ENCODE measurements around the gene SPCS3.
A peak's percentile ranks its signal among the peaks of the same experiment; 100 is the strongest.

DNA sequence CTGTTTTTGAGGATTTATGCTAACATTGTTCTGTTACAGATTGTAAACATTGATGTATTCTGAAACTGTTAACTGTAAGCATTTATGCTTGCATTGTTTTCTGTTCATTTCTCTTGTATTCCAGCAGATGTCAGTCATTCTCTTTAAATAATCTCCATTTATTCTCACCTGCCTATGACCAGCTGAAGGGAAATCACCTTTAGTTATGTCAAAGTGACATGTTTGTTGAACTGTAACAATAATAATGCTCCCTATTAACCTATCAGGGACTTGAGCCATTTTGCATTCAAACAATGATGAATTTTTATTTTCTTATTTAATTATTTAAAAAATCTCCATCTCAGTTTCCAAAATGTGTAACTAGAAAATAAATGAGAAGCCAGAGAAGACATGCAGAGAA is 58.0 kb downstream of the SPCS3 start:
- TF ChIP-seq, protein P1, sequence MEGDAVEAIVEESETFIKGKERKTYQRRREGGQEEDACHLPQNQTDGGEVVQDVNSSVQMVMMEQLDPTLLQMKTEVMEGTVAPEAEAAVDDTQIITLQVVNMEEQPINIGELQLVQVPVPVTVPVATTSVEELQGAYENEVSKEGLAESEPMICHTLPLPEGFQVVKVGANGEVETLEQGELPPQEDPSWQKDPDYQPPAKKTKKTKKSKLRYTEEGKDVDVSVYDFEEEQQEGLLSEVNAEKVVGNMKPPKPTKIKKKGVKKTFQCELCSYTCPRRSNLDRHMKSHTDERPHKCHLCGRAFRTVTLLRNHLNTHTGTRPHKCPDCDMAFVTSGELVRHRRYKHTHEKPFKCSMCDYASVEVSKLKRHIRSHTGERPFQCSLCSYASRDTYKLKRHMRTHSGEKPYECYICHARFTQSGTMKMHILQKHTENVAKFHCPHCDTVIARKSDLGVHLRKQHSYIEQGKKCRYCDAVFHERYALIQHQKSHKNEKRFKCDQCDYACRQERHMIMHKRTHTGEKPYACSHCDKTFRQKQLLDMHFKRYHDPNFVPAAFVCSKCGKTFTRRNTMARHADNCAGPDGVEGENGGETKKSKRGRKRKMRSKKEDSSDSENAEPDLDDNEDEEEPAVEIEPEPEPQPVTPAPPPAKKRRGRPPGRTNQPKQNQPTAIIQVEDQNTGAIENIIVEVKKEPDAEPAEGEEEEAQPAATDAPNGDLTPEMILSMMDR (IDR thresholded peaks at IDR 0.05 in 8 of 11, conservative IDR thresholded peaks at IDR 0.05 in 3 of 11): peak in 7 of 11 experiments; percentile 15 to 51 (median 40)
- no peak for TF ChIP-seq POLR2AphosphoS5 (IDR thresholded peaks at IDR 0.05)
- TF ChIP-seq POLR2A (IDR thresholded peaks at IDR 0.05): no peak
